DOHH2 (cell line): ENCODE measurements around the gene SYNDIG1.

Source experiments
- H3F3A ChIP-seq: fragments of 200-600 bp; sonication (generic), shearing (Covaris generic); 2 replicates; pipeline ENCODE4 v1.6.0; 2016; ENCODE audit warnings: antibody characterized with exemption, mild to moderate bottlenecking; ENCODE audit not compliant: control insufficient read depth, insufficient read depth
- H3K27ac ChIP-seq: fragments of 200-600 bp; sonication (generic); 2 replicates; pipeline ENCODE4 v1.5.1; 2014; ENCODE audit warnings: low read depth, mild to moderate bottlenecking, low read length, moderate library complexity
- H3K27me3 ChIP-seq: fragments of 200-600 bp; sonication (generic); 2 replicates; pipeline ENCODE4 v1.6.1; 2014; ENCODE audit warnings: mild to moderate bottlenecking, low read length, mixed read lengths; ENCODE audit not compliant: control insufficient read depth
- H3K36me3 ChIP-seq: fragments of 200-600 bp; sonication (generic); 2 replicates; pipeline ENCODE4 v1.6.1; 2014; ENCODE audit warnings: mild to moderate bottlenecking, low read length, moderate library complexity, mixed read lengths; ENCODE audit not compliant: control insufficient read depth
- H3K4me1 ChIP-seq: fragments of 200-600 bp; sonication (generic); 2 replicates; pipeline ENCODE4 v1.6.1; 2014; ENCODE audit warnings: mild to moderate bottlenecking, low read length, mixed read lengths; ENCODE audit not compliant: control insufficient read depth
- H3K4me2 ChIP-seq: fragments of 200-600 bp; sonication (generic); 2 replicates; pipeline ENCODE4 v1.6.0; 2014; ENCODE audit warnings: mild to moderate bottlenecking, low read length, moderate library complexity
- H3K4me3 ChIP-seq: fragments of 200-600 bp; sonication (generic); 2 replicates; pipeline ENCODE4 v1.5.1; 2014; ENCODE audit warnings: mild to moderate bottlenecking, low read length, mixed read lengths
- H3K79me2 ChIP-seq: fragments of 200-600 bp; sonication (generic); 2 replicates; pipeline ENCODE4 v1.6.1; 2014; ENCODE audit warnings: mild to moderate bottlenecking, low read length, mixed read lengths; ENCODE audit not compliant: control insufficient read depth
- H3K9me2 ChIP-seq: fragments of 200-600 bp; sonication (generic); replicated peaks from 2 replicates; pipeline ENCODE4 v1.6.1; 2014; ENCODE audit warnings: mild to moderate bottlenecking, low read length, mixed read lengths; ENCODE audit not compliant: control insufficient read depth
- H3K9me3 ChIP-seq: fragments of 200-600 bp; sonication (generic); 2 replicates; pipeline ENCODE4 v1.6.1; 2014; ENCODE audit warnings: antibody characterized with exemption, low read length, mixed read lengths; ENCODE audit not compliant: control insufficient read depth, insufficient read depth
- H4K20me1 ChIP-seq: fragments of 200-600 bp; sonication (generic); 2 replicates; pipeline ENCODE4 v1.6.0; 2014; ENCODE audit warnings: low read depth, mild to moderate bottlenecking, antibody characterized with exemption, low read length, moderate library complexity; ENCODE audit not compliant: control insufficient read depth, insufficient read depth
- EZH2phosphoT487 ChIP-seq: fragments of 200-600 bp; sonication (generic); IDR thresholded peaks from 2 replicates; pipeline ENCODE4 v1.6.1; 2017; ENCODE audit warnings: borderline replicate concordance, mild to moderate bottlenecking, antibody characterized with exemption, low read length, moderate library complexity, mixed read lengths
- TF ChIP-seq, protein P1 (sequence below): fragments of 200-600 bp; sonication (generic); IDR thresholded peaks from one replicate; pipeline ENCODE4 v1.5.1; 2014; ENCODE audit warnings: antibody characterized with exemption, mild to moderate bottlenecking, low read depth, low read length; ENCODE audit not compliant: poor library complexity, severe bottlenecking

The SYNDIG1 gene

DNA sequence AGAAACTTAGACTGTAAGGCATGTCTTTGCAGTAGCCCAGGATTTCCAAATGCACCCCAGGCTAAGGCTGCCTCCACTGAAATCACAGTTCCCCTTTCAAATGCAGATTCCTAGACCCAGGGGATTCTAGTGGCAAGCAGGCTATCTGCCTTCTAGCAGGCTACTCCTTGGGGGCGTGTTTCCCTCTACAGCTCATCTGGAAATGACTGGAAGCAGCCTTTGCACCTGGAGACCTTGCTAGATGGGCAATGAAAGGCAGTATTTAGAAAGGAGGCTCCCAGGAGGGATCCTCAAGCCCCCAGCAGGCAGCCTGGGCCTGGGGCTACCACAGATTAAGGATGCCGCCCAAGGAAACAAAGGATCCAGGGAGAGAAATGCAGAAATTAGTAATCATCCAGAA lies 26.0 kb upstream of the SYNDIG1 start:
- no peak overlapping the region for H3K4me2 ChIP-seq
- no peaks in the 10 kb centered on the region for H3K9me3 ChIP-seq
- no peak overlapping the region for H3K27ac ChIP-seq
- H3K27me3 ChIP-seq, result no peaks in the 10 kb centered on the region
- H3K4me3 ChIP-seq, result no peak overlapping the region
- no peaks in the 10 kb centered on the region for H3F3A ChIP-seq
- no peaks in the 10 kb centered on the region for H3K9me2 ChIP-seq
- H3K79me2 ChIP-seq, result no peaks in the 10 kb centered on the region
- no peaks in the 10 kb centered on the region for H4K20me1 ChIP-seq
- TF ChIP-seq, protein P1, sequence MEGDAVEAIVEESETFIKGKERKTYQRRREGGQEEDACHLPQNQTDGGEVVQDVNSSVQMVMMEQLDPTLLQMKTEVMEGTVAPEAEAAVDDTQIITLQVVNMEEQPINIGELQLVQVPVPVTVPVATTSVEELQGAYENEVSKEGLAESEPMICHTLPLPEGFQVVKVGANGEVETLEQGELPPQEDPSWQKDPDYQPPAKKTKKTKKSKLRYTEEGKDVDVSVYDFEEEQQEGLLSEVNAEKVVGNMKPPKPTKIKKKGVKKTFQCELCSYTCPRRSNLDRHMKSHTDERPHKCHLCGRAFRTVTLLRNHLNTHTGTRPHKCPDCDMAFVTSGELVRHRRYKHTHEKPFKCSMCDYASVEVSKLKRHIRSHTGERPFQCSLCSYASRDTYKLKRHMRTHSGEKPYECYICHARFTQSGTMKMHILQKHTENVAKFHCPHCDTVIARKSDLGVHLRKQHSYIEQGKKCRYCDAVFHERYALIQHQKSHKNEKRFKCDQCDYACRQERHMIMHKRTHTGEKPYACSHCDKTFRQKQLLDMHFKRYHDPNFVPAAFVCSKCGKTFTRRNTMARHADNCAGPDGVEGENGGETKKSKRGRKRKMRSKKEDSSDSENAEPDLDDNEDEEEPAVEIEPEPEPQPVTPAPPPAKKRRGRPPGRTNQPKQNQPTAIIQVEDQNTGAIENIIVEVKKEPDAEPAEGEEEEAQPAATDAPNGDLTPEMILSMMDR, result no peak
- TF ChIP-seq EZH2phosphoT487, result no peak
- H3K4me1 ChIP-seq, result no peaks in the 10 kb centered on the region
- no peaks in the 10 kb centered on the region for H3K36me3 ChIP-seq

DNA sequence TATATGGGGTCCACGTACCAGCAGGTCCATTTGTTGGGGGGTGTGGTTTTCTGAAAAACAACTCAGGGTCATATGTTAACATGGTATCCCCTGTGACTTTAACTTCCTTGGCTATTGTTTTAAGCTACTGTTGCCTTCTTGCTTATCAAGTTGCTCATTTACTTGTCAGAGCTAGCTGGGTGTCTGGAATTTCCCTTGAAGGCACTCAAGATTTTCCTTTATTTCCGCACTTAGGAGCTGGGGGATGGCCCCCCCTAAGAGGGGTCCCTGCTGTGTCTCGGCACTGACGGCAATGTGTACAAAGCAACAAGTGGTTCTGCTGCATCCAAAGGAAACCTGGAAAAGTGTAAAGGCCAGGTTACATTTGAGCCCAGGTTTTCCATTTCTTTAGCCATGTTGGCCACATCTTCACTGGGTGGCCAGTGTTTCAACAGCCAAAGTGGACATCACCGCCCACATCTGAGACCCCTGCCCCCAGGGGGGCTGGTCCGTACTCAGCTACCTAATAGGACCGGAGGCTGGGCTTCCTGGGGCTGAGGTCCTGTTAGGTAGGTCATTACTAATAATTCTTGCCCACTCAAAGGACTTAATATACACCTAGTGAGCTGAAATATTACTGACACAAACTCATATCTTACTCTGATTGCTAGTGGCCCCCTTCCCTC lies 24.8 kb upstream of the SYNDIG1 start:
- no peaks in the 10 kb centered on the region for H3K27me3 ChIP-seq
- H3K4me1 ChIP-seq, result no peaks in the 10 kb centered on the region
- H4K20me1 ChIP-seq, result no peaks in the 10 kb centered on the region
- H3F3A ChIP-seq, result no peaks in the 10 kb centered on the region
- no peaks in the 10 kb centered on the region for H3K79me2 ChIP-seq
- H3K36me3 ChIP-seq, result no peaks in the 10 kb centered on the region
- no peak overlapping the region for H3K4me3 ChIP-seq
- no peaks in the 10 kb centered on the region for H3K9me3 ChIP-seq
- TF ChIP-seq, protein P1, result no peak
- TF ChIP-seq EZH2phosphoT487, result no peak
- H3K4me2 ChIP-seq, result no peak overlapping the region
- no peaks in the 10 kb centered on the region for H3K9me2 ChIP-seq
- no peak overlapping the region for H3K27ac ChIP-seq

DNA sequence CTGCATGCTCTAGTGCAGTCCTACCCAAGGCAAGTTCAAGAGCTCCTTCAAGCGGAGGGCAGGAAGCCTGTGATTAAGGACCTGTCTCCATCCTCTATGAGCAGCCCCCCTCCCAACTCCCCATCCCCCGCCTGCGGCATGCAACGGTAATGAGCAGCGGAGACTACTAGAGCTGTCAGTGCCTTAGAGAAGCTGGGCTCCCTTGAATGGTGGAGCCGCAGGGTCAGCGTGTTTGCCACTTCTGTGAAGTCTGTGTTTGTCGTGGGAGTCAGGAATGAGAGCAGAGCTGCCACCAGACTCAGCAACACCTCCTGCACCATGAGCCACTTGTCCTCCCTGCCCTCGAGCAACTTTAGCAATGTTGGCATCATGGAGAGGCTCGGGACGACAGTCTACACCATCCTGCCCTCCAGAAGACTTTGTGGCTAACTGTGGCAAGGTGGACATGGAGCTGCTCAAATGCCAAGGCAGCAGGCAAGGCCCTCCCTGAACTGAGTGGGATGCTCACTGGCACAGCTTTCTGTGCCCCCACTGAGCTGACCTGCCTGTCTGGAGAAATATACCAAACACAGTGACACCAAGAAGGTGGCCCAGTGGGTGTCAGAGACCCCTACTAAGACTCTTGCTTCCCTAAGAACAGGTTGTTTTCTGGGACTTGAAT lies 23.8 kb upstream of the SYNDIG1 start:
- TF ChIP-seq, protein P1, result no peak
- TF ChIP-seq EZH2phosphoT487, result no peak
- Histone ChIP-seq H3K4me3 (no peak overlapping the region), H3K79me2 (no peaks in the 10 kb centered on the region), H3K36me3 (no peaks in the 10 kb centered on the region), H3K9me3 (no peaks in the 10 kb centered on the region), H3K4me1 (no peaks in the 10 kb centered on the region), H3K9me2 (no peaks in the 10 kb centered on the region), H3F3A (no peaks in the 10 kb centered on the region), H4K20me1 (no peaks in the 10 kb centered on the region), H3K4me2 (no peak overlapping the region), H3K27ac (no peak overlapping the region), H3K27me3 (no peaks in the 10 kb centered on the region)
